ENCODE results near the gene ABCG2.

Gene ABCG2

GRCh38 chr4:88091378-88091777 lies 67.1 kb downstream of the ABCG2 start:
- H3K9me3 ChIP-seq (ENCODE audit: insufficient read depth, low read length) = no peaks in the 10 kb centered on the region
- no peaks in the 10 kb centered on the region for H3K27me3 ChIP-seq (ENCODE audit: low read depth, low read length)
- H3K4me1 ChIP-seq (ENCODE audit: low read length) = no peaks in the 10 kb centered on the region
- no peaks in the 10 kb centered on the region for H4K20me1 ChIP-seq (ENCODE audit: insufficient read depth, low read length)
- H3K79me2 ChIP-seq (ENCODE audit: low read length) = no peaks in the 10 kb centered on the region
- no peak overlapping the region for H3K4me3 ChIP-seq (ENCODE audit: low read length)
- no peak overlapping the region for H3K27ac ChIP-seq (ENCODE audit: low read length)
- H3K4me2 ChIP-seq (ENCODE audit: low read length) = no peak overlapping the region
- no peaks in the 10 kb centered on the region for H3K36me3 ChIP-seq (replicated peaks; ENCODE audit: low read depth, low read length)
- H3K9ac ChIP-seq (ENCODE audit: low read length) = no peak overlapping the region
- no peak for TF ChIP-seq EZH2phosphoT487 (IDR thresholded peaks at IDR 0.05; ENCODE audit: low read depth)
- no peak for TF ChIP-seq CTCF (IDR thresholded peaks at IDR 0.05; ENCODE audit: low read depth, low read length)
- no peak overlapping the region for H2AFZ ChIP-seq (ENCODE audit: low read depth, low read length)

GRCh38 chr4:88090898-88091297 lies 67.5 kb downstream of the ABCG2 start:
- Histone ChIP-seq H3K4me1 (ENCODE audit: low read length) (no peaks in the 10 kb centered on the region), H3K27me3 (ENCODE audit: low read depth, low read length) (no peaks in the 10 kb centered on the region), H3K9ac (ENCODE audit: low read length) (no peak overlapping the region), H2AFZ (ENCODE audit: low read depth, low read length) (no peak overlapping the region), H3K9me3 (ENCODE audit: insufficient read depth, low read length) (no peaks in the 10 kb centered on the region), H3K4me3 (ENCODE audit: low read length) (no peak overlapping the region), H3K27ac (ENCODE audit: low read length) (no peak overlapping the region), H4K20me1 (ENCODE audit: insufficient read depth, low read length) (no peaks in the 10 kb centered on the region), H3K4me2 (ENCODE audit: low read length) (no peak overlapping the region), H3K36me3 (replicated peaks; ENCODE audit: low read depth, low read length) (no peaks in the 10 kb centered on the region), H3K79me2 (ENCODE audit: low read length) (no peaks in the 10 kb centered on the region)
- TF ChIP-seq EZH2phosphoT487 (IDR thresholded peaks at IDR 0.05; ENCODE audit: low read depth) = no peak
- TF ChIP-seq CTCF (IDR thresholded peaks at IDR 0.05; ENCODE audit: low read depth, low read length) = no peak

- H3K27me3 ChIP-seq (ENCODE audit: low read depth, low read length) = no peaks in the 10 kb centered on the region
- H4K20me1 ChIP-seq (ENCODE audit: insufficient read depth, low read length) = no peaks in the 10 kb centered on the region
- H3K27ac ChIP-seq (ENCODE audit: low read length) = no peak overlapping the region
- no peak for TF ChIP-seq EZH2phosphoT487 (IDR thresholded peaks at IDR 0.05; ENCODE audit: low read depth)
- TF ChIP-seq CTCF (IDR thresholded peaks at IDR 0.05; ENCODE audit: low read depth, low read length) = no peak
- H3K9me3 ChIP-seq (ENCODE audit: insufficient read depth, low read length) = no peaks in the 10 kb centered on the region
- H3K4me3 ChIP-seq (ENCODE audit: low read length) = no peak overlapping the region
- H3K79me2 ChIP-seq (ENCODE audit: low read length) = no peaks in the 10 kb centered on the region
- H2AFZ ChIP-seq (ENCODE audit: low read depth, low read length) = no peak overlapping the region
- H3K4me2 ChIP-seq (ENCODE audit: low read length) = no peak overlapping the region
- no peak overlapping the region for H3K9ac ChIP-seq (ENCODE audit: low read length)
- H3K36me3 ChIP-seq (replicated peaks; ENCODE audit: low read depth, low read length) = no peaks in the 10 kb centered on the region
- H3K4me1 ChIP-seq (ENCODE audit: low read length) = no peaks in the 10 kb centered on the region
These were observed 71.4 kb downstream of the ABCG2 start for GRCh38 chr4:88087004-88087403.

- H2AFZ ChIP-seq (ENCODE audit: low read depth, low read length) = no peak overlapping the region
- no peak overlapping the region for H3K9ac ChIP-seq (ENCODE audit: low read length)
- no peak overlapping the region for H3K27ac ChIP-seq (ENCODE audit: low read length)
- H3K79me2 ChIP-seq (ENCODE audit: low read length) = no peaks in the 10 kb centered on the region
- H3K27me3 ChIP-seq (ENCODE audit: low read depth, low read length) = no peaks in the 10 kb centered on the region
- peaks cover 7% of the 10 kb centered on the region for H3K36me3 ChIP-seq (replicated peaks; ENCODE audit: low read depth, low read length)
- H3K4me2 ChIP-seq (ENCODE audit: low read length) = no peak overlapping the region
- H3K4me1 ChIP-seq (ENCODE audit: low read length) = no peaks in the 10 kb centered on the region
- H3K4me3 ChIP-seq (ENCODE audit: low read length) = no peak overlapping the region
- H3K9me3 ChIP-seq (ENCODE audit: insufficient read depth, low read length) = no peaks in the 10 kb centered on the region
- TF ChIP-seq CTCF (IDR thresholded peaks at IDR 0.05; ENCODE audit: low read depth, low read length) (no peak), EZH2phosphoT487 (IDR thresholded peaks at IDR 0.05; ENCODE audit: low read depth) (no peak)
- H4K20me1 ChIP-seq (ENCODE audit: insufficient read depth, low read length) = no peaks in the 10 kb centered on the region
These were observed 77.8 kb downstream of the ABCG2 start for GRCh38 chr4:88080626-88081025.

Data from OCI-LY3 (cell line).